GM12873 (cell line): ENCODE measurements around the gene CYP4F8.

ENCODE experiments used
- TF ChIP-seq, protein P1 (sequence below): IDR thresholded peaks from 2 replicates; pipeline ENCODE4 v1.5.1; 2012; ENCODE audit warnings: low read depth, mild to moderate bottlenecking, moderate library complexity, low read length, control low read depth; ENCODE audit not compliant: insufficient read depth; ENCODE audit errors: missing control alignments

CYP4F8 gene, protein sequence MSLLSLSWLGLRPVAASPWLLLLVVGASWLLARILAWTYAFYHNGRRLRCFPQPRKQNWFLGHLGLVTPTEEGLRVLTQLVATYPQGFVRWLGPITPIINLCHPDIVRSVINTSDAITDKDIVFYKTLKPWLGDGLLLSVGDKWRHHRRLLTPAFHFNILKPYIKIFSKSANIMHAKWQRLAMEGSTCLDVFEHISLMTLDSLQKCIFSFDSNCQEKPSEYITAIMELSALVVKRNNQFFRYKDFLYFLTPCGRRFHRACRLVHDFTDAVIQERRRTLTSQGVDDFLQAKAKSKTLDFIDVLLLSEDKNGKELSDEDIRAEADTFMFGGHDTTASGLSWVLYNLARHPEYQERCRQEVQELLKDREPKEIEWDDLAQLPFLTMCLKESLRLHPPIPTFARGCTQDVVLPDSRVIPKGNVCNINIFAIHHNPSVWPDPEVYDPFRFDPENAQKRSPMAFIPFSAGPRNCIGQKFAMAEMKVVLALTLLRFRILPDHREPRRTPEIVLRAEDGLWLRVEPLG

DNA sequence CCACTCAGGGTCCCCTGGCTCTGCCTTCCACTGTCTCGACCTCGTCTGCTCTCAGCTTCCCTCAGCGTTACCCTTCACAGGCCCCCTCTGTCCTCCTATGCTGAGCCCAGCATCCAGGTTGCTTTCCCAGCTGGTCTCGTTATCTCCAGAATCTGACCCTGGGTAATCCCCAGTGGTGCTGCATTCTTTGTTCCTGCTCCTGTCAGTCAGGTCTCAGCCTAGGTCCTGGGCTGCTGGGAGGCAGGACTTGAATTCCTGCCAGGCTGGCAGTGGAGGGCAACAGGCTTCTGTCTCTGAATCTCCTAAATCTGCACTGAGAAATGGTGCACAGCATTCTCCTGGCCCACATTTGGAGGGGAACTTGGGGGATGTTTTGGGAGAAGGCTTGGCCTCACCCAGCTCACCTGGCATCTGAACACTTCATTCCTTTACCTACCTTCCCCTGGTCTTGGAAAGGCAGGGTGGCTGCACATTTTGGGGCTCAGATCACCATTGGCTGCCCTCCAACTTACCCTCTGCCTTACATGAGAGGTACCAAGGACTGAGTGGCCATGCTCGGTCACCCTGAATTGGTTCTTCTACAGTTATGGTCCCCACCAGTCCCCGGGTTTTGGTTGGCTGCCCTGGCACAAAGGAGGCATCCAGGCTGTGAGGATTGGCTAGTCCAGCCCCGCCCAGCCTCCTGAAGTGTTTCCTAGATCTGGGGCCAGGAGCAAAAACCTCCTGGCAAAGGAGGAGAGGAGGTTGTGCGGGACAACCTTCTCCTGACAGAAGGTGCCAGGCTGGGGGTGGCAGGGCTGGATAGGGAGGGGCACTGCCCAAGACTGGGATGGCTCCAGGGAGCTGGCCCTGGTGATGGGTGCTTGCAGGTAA, at the start of gene CYP4F8:
Gene CYP4F8 (plus strand): TSS at position 712 of the 873 bp plus-strand sequence. CDS start 399 bp downstream, outside the sequence.
- TF ChIP-seq, protein P1, sequence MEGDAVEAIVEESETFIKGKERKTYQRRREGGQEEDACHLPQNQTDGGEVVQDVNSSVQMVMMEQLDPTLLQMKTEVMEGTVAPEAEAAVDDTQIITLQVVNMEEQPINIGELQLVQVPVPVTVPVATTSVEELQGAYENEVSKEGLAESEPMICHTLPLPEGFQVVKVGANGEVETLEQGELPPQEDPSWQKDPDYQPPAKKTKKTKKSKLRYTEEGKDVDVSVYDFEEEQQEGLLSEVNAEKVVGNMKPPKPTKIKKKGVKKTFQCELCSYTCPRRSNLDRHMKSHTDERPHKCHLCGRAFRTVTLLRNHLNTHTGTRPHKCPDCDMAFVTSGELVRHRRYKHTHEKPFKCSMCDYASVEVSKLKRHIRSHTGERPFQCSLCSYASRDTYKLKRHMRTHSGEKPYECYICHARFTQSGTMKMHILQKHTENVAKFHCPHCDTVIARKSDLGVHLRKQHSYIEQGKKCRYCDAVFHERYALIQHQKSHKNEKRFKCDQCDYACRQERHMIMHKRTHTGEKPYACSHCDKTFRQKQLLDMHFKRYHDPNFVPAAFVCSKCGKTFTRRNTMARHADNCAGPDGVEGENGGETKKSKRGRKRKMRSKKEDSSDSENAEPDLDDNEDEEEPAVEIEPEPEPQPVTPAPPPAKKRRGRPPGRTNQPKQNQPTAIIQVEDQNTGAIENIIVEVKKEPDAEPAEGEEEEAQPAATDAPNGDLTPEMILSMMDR = no peak

DNA sequence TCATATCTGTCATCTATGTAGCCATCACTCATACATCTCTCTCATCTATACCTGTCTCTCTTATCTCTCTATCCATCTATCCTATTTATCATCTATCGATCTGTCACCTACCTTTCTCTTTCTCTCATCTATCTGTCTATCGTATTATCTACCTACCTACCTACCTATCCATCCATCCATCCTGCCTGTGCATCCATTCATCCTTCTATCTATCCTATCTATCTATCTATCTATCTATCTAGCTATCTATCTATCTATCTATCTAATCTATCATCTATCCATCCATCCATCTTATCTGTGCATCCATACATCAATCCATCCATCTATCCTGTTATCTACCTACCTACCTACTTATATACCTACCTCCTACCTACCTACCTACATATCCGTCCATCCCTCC, 44.6 kb upstream of the CYP4F8 start:
- TF ChIP-seq, protein P1 = no peak

DNA sequence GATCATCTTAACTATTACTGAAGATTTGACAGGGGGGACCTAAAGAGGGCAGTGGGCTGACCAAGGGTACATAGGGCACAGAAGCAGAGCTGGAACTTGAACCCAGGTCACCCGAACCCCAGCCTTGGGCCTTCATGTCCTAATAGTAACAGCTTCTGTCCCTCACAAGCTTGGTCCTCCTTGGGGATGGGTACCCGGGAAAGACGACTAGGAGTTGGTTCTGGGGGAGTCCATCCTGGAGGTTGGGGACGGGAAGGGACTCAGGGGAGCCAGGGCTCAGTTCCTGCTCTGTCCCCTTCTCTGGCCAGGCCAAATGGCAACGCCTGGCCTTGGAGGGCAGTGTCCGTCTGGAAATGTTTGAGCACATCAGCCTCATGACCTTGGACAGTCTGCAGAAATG, 39.6 kb upstream of the CYP4F8 start:
- TF ChIP-seq, protein P1 = no peak

DNA sequence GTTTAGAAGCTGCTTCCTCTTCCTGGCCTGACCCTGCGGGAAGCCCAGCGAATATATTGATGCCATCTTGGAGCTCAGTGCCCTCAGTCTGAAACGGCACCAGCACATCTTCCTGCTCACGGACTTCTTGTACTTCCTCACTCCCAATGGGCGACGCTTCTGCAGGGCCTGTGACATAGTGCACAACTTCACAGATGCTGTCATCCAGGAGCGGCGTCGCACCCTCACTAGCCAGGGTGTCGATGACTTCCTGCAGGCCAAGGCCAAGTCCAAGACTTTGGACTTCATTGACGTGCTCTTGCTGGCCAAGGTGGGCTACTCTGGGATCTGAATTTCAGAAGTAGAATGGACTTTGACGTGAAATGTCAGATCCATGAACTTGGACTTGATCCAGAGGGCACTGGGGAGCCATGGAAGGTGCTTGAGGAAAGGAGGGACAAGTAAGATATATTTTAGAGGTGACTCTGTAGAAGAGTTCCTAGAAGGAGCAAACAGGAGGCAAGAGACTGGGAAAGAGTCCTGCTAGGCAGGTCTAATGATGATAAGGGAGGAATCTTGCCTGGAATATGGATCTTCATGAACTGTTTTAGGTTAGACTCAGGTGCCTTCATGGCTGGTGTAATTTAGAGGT, 38.4 kb upstream of the CYP4F8 start:
- TF ChIP-seq, protein P1 = no peak

DNA sequence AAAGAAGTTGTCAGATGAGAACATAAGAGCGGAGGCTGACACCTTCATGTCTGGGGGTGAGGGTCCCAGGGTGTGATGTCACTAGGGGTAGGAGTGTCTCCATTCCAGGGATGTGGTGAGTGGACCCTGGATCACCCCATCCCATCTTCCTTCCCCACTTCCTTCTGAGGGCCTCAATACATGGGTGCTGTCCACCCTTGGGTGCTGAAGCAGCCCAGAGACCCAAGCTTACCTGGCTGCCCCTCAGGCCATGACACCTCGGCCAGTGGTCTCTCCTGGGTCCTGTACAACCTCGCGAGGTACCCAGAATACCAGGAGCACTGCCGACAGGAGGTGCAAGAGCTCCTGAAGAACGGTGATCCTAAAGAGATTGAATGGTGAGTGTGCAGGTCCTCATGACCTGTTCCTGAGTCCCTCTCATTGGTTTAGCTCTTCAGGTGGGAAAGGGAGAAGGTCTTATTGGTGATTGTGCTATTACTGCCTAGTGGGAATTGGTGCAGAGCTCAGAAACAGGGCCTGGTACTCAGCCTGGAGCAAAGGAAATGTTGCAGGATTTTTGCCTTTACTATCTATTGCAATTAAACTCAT, 37.7 kb upstream of the CYP4F8 start:
- TF ChIP-seq, protein P1 = no peak

DNA sequence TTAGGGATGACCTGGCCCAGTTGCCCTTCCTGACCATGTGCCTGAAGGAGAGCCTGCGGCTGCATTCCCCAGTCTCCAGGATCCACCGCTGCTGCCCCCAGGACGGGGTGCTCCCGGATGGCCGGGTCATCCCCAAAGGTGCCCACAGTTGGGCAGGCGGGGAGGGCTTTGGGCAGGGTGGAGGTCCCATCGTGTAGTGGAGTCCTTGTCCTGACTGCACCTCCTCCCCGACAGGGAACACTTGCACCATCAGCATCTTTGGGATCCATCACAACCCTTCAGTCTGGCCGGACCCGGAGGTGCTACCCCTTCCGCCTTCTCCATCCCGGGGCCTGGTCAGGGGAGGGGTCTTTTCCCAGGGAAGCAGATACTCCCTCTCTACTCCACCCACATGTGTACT, 31.7 kb upstream of the CYP4F8 start:
- TF ChIP-seq, protein P1 = no peak
